ENCODE data around the gene DAP. TPM values are rescaled to one million over a fixed set of nuclear protein-coding genes. Genes with fewer than 3 reads are reported as not detected.
"Not testable (repeated sequence)": the region's sequence is repeated elsewhere in the genome, so short reads cannot be mapped to it uniquely, and the experiment has no call there.

Gene DAP
- polyA plus RNA-seq, 12 donors: 39.2 to 84.9 (median 52.9) TPM; not detected in 1

- DNase-seq: no peak
Observed at GRCh38 chr5:10655972-10656830, 104.8 kb downstream of the DAP start.

- no peak for DNase-seq
Observed at GRCh38 chr5:10655161-10655971, 105.7 kb downstream of the DAP start.

- no peak for DNase-seq
Observed at GRCh38 chr5:10654566-10654965, 106.5 kb downstream of the DAP start.

DNA sequence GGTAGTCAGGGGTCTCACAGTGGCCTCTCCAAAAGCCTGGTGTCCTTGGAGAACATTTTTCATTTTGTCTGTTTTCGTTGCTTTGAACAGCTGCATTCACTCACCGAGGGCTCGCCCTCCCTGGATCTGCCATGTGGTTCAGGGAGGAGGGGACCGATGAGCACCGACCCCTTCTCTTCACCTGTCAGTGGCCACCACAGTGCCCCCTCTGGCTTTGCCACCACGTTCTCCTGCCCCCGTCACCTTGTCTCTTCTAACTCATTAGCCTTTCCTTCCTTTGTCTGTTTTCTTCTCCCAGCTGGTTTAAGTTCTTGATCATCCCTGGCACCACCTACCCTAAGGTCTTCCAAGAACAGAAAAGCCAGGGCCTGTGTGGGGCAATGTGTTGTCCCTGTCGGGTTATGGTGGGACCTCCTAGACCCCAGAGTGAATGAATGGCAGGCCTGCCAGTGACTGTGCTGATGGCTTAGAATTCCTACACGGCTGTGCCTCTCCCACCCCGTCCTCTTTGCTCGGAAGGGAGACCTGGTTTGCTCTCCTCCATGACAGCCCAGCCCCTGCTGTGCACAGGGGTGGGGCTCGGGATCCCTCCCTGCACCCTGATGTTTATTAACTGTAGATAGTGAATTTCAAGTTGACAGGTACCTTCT lies 107.2 kb downstream of the DAP start:
- DNase-seq: no peak

DNA sequence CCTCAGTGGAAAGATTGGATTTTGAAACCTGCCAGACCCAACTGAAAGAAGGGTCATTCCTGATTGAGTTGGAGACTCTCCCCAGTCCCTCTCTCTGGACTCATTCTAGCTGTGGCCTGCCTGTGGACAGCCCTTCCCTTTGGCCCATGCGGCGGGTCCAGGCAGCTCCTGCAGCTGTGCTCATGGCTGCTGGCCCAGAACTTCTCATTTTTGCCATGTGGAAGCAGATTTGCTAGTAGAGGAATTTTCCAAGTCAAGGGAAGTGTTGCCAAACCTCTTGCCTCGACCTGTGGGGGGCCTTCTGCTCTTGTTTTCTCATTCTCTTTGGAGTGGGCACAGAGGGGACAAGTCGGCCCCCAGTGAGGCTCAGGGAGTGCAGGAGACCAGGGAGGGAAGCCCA lies 108.0 kb downstream of the DAP start:
- peak; percentile 80 for DNase-seq

GRCh38 chr5:10652606-10653005 lies 108.4 kb downstream of the DAP start:
- no peak for DNase-seq

GRCh38 chr5:10652151-10652550 lies 108.9 kb downstream of the DAP start:
- no peak for DNase-seq

DNA sequence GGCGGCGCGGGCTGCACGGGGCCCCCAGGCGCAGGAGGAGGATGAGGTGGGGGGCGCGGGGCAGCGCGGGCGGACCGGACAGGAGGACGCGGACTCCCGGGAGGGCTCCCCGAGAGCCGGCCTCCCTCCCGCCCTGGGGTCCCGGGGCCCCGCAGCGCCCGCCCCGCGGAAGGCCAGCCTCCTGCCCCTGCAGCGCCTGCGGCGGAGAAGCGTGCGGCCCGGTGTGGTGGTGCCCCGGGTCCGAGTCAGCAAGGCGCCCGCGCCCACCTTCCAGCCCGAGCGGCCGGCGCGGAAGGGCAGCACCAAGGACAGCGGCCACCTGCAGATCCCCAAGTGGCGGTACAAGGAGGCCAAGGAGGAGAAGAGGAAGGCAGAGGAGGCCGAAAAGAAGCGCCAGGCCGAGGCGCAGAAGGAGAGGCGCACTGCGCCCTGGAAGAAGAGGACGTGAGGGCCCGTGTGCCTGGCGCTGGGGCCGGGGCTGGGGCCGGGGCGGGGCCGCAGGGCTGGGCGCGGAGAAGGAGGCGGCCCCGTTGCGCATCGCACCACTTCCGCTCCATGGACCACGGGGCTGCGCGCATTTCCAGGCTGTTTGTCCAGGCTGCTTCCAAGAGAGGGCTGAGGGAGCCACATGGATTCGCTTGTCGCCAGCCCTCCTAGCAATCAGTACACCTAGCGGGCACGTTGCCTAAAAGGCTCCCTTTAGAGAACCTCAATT lies 111.2 kb downstream of the DAP start:
- DNase-seq: no peak

GRCh38 chr5:10648806-10649665 lies 112.0 kb downstream of the DAP start:
- no peak for DNase-seq

GRCh38 chr5:10647640-10648039 lies 113.4 kb downstream of the DAP start:
- DNase-seq: no peak

GRCh38 chr5:10645671-10646070 lies 115.4 kb downstream of the DAP start:
- no peak for DNase-seq

GRCh38 chr5:10645146-10645545 lies 115.9 kb downstream of the DAP start:
- DNase-seq: no peak

DNA sequence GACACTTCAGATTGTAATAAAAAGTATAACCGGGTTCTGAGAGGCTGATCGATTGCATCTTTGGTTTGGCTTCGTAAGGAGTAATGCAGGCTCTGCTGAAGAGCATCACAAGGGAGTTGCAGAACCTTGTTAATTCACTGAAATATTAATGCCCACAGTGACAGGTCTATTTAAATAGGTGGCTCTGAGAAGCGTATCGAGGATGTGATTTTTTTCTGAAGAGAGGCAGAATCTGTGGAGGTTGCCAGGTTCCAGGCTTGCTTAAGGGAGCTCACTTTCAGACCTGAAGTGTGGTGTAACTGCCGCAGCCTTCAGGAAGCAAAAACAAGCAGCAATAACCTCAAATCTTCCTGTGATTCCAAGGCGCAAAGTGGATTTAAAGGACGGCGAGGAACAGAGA lies 116.8 kb downstream of the DAP start:
- DNase-seq: no peak

DNA sequence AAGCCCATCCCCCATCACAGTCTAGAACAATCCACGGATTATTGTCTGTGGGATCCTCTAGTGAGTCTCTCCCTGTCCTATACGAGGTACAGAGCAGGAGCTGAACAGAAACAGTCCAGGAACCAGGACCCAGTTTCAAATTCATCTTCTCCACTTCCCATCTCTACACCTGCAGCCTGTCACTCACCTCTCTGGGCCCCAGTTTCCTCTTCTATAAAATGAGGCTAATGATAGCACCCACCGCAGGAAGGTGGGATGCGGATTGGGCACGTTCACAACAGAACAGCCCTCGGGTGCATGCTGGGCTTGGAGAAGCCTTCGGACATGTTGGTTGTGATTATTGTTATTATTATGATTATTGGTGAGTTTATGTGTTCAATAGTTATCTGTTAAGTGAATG lies 118.7 kb downstream of the DAP start:
- no peak for DNase-seq

DNA sequence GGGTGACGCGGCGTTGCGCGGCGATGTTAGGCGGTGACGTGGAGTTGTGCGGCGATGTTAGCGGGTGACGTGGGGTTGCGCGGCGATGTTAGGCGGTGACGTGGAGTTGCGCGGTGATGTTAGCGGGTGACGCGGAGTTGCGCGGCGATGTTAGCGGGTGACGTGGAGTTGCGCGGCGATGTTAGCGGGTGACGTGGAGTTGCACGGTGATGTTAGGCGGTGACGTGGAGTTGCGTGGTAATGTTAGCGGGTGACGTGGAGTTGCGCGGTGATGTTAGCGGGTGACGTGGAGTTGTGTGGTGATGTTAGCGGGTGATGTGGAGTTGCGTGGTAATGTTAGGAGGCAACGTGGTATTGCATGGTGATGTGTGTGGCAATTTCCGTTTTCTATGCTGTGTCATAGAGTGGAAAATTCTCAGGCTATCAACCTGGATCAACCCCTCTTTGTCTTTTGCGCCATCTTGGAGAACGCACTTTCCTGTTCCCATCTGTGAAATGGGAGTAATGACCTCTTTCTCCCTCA lies 121.1 kb downstream of the DAP start:
- DNase-seq: no peak

- not testable (repeated sequence) for DNase-seq
Observed at GRCh38 chr5:10638723-10639122, 122.3 kb downstream of the DAP start.

- DNase-seq: no peak
Observed at GRCh38 chr5:10637944-10638343, 123.1 kb downstream of the DAP start.

GRCh38 chr5:10636363-10637142 lies 124.5 kb downstream of the DAP start:
- DNase-seq: no peak

DNA sequence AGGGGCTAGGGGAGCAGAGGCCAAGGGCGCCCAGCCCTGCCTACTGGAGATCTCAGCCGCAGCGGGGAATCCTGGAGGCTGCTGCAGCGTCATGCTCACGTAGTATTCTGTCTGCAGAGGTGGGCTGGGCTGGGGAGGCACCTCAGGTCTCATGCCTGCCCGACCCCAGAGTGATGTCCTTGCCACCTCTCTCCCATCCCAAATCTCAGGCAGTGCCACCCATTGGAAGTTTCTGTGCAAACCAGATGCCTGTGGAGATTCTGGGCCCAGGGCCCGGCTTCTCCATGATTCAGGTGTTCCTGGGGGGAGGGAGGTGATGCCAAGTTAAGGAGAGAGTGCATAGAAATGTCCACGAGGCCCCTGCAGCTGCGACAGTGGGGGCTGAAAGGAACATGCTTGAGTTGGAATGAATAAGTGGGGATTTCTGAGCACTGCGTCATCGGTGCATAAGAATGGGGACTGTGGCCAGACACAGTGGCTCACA lies 125.1 kb downstream of the DAP start:
- no peak for DNase-seq

All from muscle of arm (tissue), 12 donors.